ENCODE data around the gene SERPING1. TPM values are rescaled to one million over a fixed set of nuclear protein-coding genes. Genes with fewer than 3 reads are reported as not detected.

Gene SERPING1
- total and polyA plus RNA-seq, 2 donors (not counting 1 experiment from before 2014, with no cell fraction given) = not detected

DNA sequence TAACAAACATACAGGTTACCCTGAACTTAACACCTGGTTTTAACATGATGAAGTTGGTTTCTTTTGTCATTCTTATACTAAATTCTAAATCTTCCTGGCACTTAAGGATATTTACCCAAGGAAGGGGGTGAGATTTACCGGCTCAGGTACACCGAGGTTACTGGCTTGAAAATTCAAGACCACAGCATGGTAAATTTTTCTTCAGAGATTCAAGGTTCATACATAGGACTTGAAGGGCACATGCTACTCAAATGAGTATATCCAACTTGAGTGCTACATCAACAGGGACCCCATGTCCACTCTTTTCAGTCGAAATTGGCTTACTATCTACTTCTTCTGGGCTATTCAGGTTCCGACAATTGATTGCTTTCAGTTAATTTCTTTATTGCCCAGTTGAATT is 12.7 kb downstream of the SERPING1 start:
- H3K4me1 ChIP-seq (ENCODE audit: control insufficient read depth in 2 of 2, insufficient read depth in 2 of 2, low read length in 2 of 2) = no peaks in the 10 kb centered on the region
- CTCF ChIA-PET = no interaction called here
- Mint-ChIP-seq H3K9me3 (ENCODE audit: insufficient read depth) (no peaks in the 10 kb centered on the region), H3K4me1 (no peaks in the 10 kb centered on the region), H3K4me3 (no peak overlapping the region), H3K27ac (no peak overlapping the region), H3K27me3 (peaks cover 22% of the 10 kb centered on the region)
- whole genome bisulfite sequencing (ENCODE audit: insufficient coverage) = 100% methylated on average over 3 of the region's 4 CpGs
- DNase-seq (no peak), ATAC-seq (ENCODE audit: low read depth) (no peak)
- peaks cover 0 to 2% (median 0%) of the 10 kb centered on the region in 4 experiments for H3K27me3 ChIP-seq (replicated peaks in 1 of 4; ENCODE audit: control extremely low read depth in 1 of 4, control insufficient read depth in 3 of 4, insufficient read depth in 4 of 4, low read length in 3 of 4)
- no peak overlapping the region for H3K4me2 ChIP-seq (replicated peaks; ENCODE audit: low read depth, low read length, poor library complexity, severe bottlenecking)
- no peak overlapping the region for H3K4me3 ChIP-seq (ENCODE audit: control extremely low read depth in 1 of 5, extremely low read depth in 1 of 5, insufficient read depth in 1 of 5, low read depth in 2 of 5, low read length in 4 of 5)
- H4K20me1 ChIP-seq (ENCODE audit: control insufficient read depth, insufficient read depth, low read length, poor library complexity, severe bottlenecking) = no peaks in the 10 kb centered on the region
- H3K9me3 ChIP-seq (ENCODE audit: control extremely low read depth in 1 of 3, control insufficient read depth in 2 of 3, insufficient read depth in 1 of 3, low read length in 2 of 3) = no peaks in the 10 kb centered on the region
- TF ChIP-seq EZH2 (IDR thresholded peaks at IDR 0.05; ENCODE audit: borderline replicate concordance, insufficient read depth, low read depth, low read length, poor library complexity, severe bottlenecking) (no peak), CTCF (IDR thresholded peaks at IDR 0.05) (no peak)
- no peak overlapping the region for H2AFZ ChIP-seq (ENCODE audit: insufficient read depth, low read depth, low read length, poor library complexity, severe bottlenecking)
- no peaks in the 10 kb centered on the region for H3K36me3 ChIP-seq (replicated peaks in 1 of 2; ENCODE audit: control extremely low read depth in 1 of 2, control insufficient read depth in 1 of 2, extremely low read depth in 1 of 2, insufficient read depth in 2 of 2, low read length in 1 of 2)
- H3K27ac ChIP-seq (ENCODE audit: low read length in 2 of 2) = no peak overlapping the region
- H3K79me2 ChIP-seq (ENCODE audit: control insufficient read depth, insufficient read depth, low read length) = no peaks in the 10 kb centered on the region
- POLR2A ChIA-PET = no interaction called here
- intact Hi-C loops (cut with micrococcal nuclease) = no loop called here
- no peak overlapping the region for H3K9ac ChIP-seq (ENCODE audit: low read length)

- Histone ChIP-seq H3K79me2 (ENCODE audit: control insufficient read depth, insufficient read depth, low read length) (no peaks in the 10 kb centered on the region), H3K27me3 (replicated peaks in 1 of 4; ENCODE audit: control extremely low read depth in 1 of 4, control insufficient read depth in 3 of 4, insufficient read depth in 4 of 4, low read length in 3 of 4) (no peaks in the 10 kb centered on the region), H2AFZ (ENCODE audit: insufficient read depth, low read depth, low read length, poor library complexity, severe bottlenecking) (no peak overlapping the region), H3K4me1 (ENCODE audit: control insufficient read depth in 2 of 2, insufficient read depth in 2 of 2, low read length in 2 of 2) (no peaks in the 10 kb centered on the region), H3K9ac (ENCODE audit: low read length) (no peak overlapping the region), H3K4me2 (replicated peaks; ENCODE audit: low read depth, low read length, poor library complexity, severe bottlenecking) (no peak overlapping the region), H3K4me3 (ENCODE audit: control extremely low read depth in 1 of 5, extremely low read depth in 1 of 5, insufficient read depth in 1 of 5, low read depth in 2 of 5, low read length in 4 of 5) (no peak overlapping the region), H3K27ac (ENCODE audit: low read length in 2 of 2) (no peak overlapping the region), H3K9me3 (ENCODE audit: control extremely low read depth in 1 of 3, control insufficient read depth in 2 of 3, insufficient read depth in 1 of 3, low read length in 2 of 3) (peaks cover 0 to 9% (median 3%) of the 10 kb centered on the region in 3 donors), H4K20me1 (ENCODE audit: control insufficient read depth, insufficient read depth, low read length, poor library complexity, severe bottlenecking) (no peaks in the 10 kb centered on the region), H3K36me3 (replicated peaks in 1 of 2; ENCODE audit: control extremely low read depth in 1 of 2, control insufficient read depth in 1 of 2, extremely low read depth in 1 of 2, insufficient read depth in 2 of 2, low read length in 1 of 2) (no peaks in the 10 kb centered on the region)
- peaks cover 21% of the 10 kb centered on the region for H3K27me3 Mint-ChIP-seq
- ChIA-PET CTCF (interaction anchor here (0.9 kb wide), 1 partner anchor 30 kb away, joined by 3 read pairs; no protein-coding TSS in a partner anchor), POLR2A (no interaction called here)
- H3K4me1 Mint-ChIP-seq = no peaks in the 10 kb centered on the region
- no peak overlapping the region for H3K4me3 Mint-ChIP-seq
- H3K27ac Mint-ChIP-seq = no peak overlapping the region
- peaks cover 2% of the 10 kb centered on the region for H3K9me3 Mint-ChIP-seq (ENCODE audit: insufficient read depth)
- WGBS (ENCODE audit: insufficient coverage) = 81% methylated on average over 10 of the region's 10 CpGs
- DNase-seq (no peak), ATAC-seq (ENCODE audit: low read depth) (no peak)
- no peak for TF ChIP-seq CTCF (IDR thresholded peaks at IDR 0.05)
- no peak for TF ChIP-seq EZH2 (IDR thresholded peaks at IDR 0.05; ENCODE audit: borderline replicate concordance, insufficient read depth, low read depth, low read length, poor library complexity, severe bottlenecking)
- intact Hi-C loops (cut with micrococcal nuclease) = no loop called here
These were observed 16.8 kb downstream of the SERPING1 start for GRCh38 chr11:57614234-57614772.
